Right lobe of liver (tissue), 4 donors: ENCODE results near the gene GALNT2.

ENCODE experiments used
- POLR2A ChIP-seq: fragments of 450-650 bp; IDR thresholded peaks from one replicate; pipeline ENCODE4 v1.6.1; 2017; ENCODE audit warnings: antibody characterized with exemption, mild to moderate bottlenecking
- TF ChIP-seq, protein P1 (sequence below), 4 donors: fragments of 200-600 bp in 3 of 4; fragments of 450-650 bp in 1 of 4; IDR thresholded peaks; one replicate each; pipeline versions ENCODE4 v1.5.1 to v1.8.0; 2016 to 2022; ENCODE audit warnings: antibody characterized with exemption in 4 of 4, mild to moderate bottlenecking in 2 of 4
- donor health status: DM: no; HTN: no; CAD: no.
- donor health status: DM: no; HTN: no; CAD: no.
- donor health status: DM: no; HTN: yes; CAD: no.

DNA sequence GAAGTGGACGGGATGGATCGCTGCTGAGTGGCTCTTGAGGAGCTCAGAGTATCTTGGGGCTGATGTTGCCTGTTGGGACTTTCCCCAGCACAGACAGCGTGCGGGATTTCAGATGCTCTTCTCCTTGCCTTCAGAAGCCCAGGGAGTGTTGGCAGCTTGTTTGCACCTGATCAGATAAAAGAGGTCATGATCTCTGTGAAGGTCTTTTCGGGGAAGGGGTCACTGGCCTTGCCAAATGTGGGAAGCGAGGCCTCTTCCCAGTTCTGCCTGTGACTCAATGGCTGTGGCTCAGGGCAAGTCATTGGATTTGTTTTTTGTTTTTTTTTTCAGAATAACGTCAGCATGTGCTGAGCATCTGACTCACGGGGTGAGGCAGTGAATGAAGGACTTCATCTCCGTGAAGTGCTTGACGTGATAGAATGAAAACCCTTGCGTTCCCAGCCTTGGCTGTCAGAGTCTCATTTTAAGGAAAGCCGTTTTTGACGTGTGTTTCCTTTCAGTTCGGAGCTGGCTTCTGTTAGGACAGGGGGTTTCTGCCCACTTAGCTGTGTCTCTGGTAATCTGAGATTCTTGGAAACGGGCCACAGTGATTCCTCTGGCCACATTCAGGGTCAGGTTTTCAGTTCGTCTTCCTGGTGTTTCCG, 46.7 kb downstream of the GALNT2 start:
- TF ChIP-seq, protein P1, sequence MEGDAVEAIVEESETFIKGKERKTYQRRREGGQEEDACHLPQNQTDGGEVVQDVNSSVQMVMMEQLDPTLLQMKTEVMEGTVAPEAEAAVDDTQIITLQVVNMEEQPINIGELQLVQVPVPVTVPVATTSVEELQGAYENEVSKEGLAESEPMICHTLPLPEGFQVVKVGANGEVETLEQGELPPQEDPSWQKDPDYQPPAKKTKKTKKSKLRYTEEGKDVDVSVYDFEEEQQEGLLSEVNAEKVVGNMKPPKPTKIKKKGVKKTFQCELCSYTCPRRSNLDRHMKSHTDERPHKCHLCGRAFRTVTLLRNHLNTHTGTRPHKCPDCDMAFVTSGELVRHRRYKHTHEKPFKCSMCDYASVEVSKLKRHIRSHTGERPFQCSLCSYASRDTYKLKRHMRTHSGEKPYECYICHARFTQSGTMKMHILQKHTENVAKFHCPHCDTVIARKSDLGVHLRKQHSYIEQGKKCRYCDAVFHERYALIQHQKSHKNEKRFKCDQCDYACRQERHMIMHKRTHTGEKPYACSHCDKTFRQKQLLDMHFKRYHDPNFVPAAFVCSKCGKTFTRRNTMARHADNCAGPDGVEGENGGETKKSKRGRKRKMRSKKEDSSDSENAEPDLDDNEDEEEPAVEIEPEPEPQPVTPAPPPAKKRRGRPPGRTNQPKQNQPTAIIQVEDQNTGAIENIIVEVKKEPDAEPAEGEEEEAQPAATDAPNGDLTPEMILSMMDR (IDR thresholded peaks at IDR 0.05): no peak
- no peak for TF ChIP-seq POLR2A
